Smooth muscle cell (in vitro differentiated cells): ENCODE measurements around the gene ZZZ3. TPM values are rescaled to one million over a fixed set of nuclear protein-coding genes. Genes with fewer than 3 reads are reported as not detected.
"Not testable (repeated sequence)": the region's sequence is repeated elsewhere in the genome, so short reads cannot be mapped to it uniquely, and the experiment has no call there.

Experiments
- DNase-seq: peaks from one replicate; lab custom pipeline; 2025; ENCODE audit not compliant: unreplicated experiment; lab: John Stamatoyannopoulos, UW
- H2AFZ ChIP-seq: fragments of 200-600 bp; sonication (generic); 2 replicates; pipeline ENCODE4 v1.6.0; 2016; ENCODE audit warnings: antibody characterized with exemption, low read depth, mild to moderate bottlenecking
- H3F3A ChIP-seq: fragments of 200-600 bp; sonication (generic); 2 replicates; pipeline ENCODE4 v1.6.0; 2017; ENCODE audit warnings: antibody characterized with exemption, low read depth
- H3K27ac ChIP-seq: fragments of 200-600 bp; sonication (generic); 2 replicates; pipeline ENCODE4 v1.5.1; 2016; ENCODE audit warnings: low read depth, mild to moderate bottlenecking
- H3K27me3 ChIP-seq: fragments of 200-600 bp; sonication (generic); 2 replicates; pipeline ENCODE4 v1.6.1; 2016; ENCODE audit warnings: low read depth, mild to moderate bottlenecking
- H3K36me3 ChIP-seq: fragments of 200-600 bp; sonication (generic); 2 replicates; pipeline ENCODE4 v1.5.1; 2016; ENCODE audit warnings: low read depth
- H3K4me1 ChIP-seq: fragments of 200-600 bp; sonication (generic); 2 replicates; pipeline ENCODE4 v1.5.1; 2016; ENCODE audit warnings: low read depth
- H3K4me2 ChIP-seq: fragments of 200-600 bp; sonication (generic); 2 replicates; pipeline ENCODE4 v1.6.0; 2016; ENCODE audit warnings: mild to moderate bottlenecking
- H3K4me3 ChIP-seq: fragments of 200-600 bp; sonication (generic); 2 replicates; pipeline ENCODE4 v1.5.1; 2016; ENCODE audit warnings: mild to moderate bottlenecking
- H3K79me2 ChIP-seq: fragments of 200-600 bp; sonication (generic); 2 replicates; pipeline ENCODE4 v1.6.0; 2016; ENCODE audit warnings: low read depth, mild to moderate bottlenecking
- H3K9ac ChIP-seq: fragments of 200-600 bp; sonication (generic); 2 replicates; pipeline ENCODE4 v1.6.0; 2016; ENCODE audit warnings: low read depth
- H3K9me3 ChIP-seq: fragments of 200-600 bp; sonication (generic); replicated peaks from 2 replicates; pipeline ENCODE4 v1.5.1; 2016; ENCODE audit warnings: low read depth
- H4K20me1 ChIP-seq: fragments of 200-600 bp; sonication (generic); 2 replicates; pipeline ENCODE4 v1.6.0; 2016; ENCODE audit warnings: low read depth
- WGBS: methylation state at CpG from one replicate; pipeline ENCODE4 v1.1.7; 2016; ENCODE audit warnings: low lambda C conversion rate; 5-methylcytosine and 5-hydroxymethylcytosine counted together
- polyA plus RNA-seq: library from polyadenylated mRNA; unstranded; fragments of >200 nt; fragmentation: Nextera tagmentation; extraction: Ambion mirVana; gene quantifications from 2 replicates; pipeline ENCODE4 v1.2.1, GENCODE V29; 2016
- total RNA-seq: library from RNA; depleted of rRNA; stranded (reverse); fragments of >200 nt; gene quantifications from 2 replicates; pipeline ENCODE4 v1.2.3, GENCODE V29; 2014
- TF ChIP-seq, protein P1 (sequence below): fragments of 200-600 bp; sonication (generic); IDR thresholded peaks from 2 replicates; pipeline ENCODE4 v1.5.1; 2017; ENCODE audit warnings: borderline replicate concordance, mild to moderate bottlenecking, antibody characterized with exemption; ENCODE audit not compliant: insufficient read depth, poor library complexity, severe bottlenecking

ZZZ3 gene
- total and polyA plus RNA-seq, 2 experiments from 2014 or later, result 21.8 to 52.8 TPM

DNA sequence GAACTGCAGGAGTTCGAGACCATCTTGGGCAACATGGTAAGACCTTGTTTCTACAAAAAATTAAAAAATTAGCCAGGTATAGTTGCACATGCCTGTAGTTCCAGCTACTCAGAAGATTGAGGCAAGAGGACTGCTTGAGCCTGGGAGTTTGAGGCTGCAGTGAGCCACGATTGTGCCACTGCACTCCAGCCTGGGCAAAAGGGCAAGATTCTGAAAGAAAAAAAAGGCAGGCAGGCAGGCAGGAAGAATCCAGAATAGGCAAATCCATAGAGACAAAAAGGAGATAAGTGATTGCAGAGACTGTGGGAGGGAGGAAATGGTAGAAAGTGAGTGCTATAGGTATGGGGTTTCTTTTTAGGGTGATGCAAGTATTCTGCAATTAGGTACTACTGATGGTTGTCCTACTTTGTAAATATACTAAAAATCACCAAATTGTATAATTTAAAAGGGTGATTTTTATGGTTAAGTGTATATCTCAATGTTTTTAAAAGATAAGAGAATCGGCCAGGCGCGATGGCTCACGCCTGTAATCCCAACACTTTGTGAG lies 29.4 kb downstream of the ZZZ3 start:
- DNase-seq, result no peak
- peaks cover 19% of the 10 kb centered on the region for H3K36me3 ChIP-seq
- H3K27me3 ChIP-seq, result no peaks in the 10 kb centered on the region
- H3K4me2 ChIP-seq, result no peak overlapping the region
- H3K79me2 ChIP-seq, result peaks cover 96% of the 10 kb centered on the region
- no peak overlapping the region for H2AFZ ChIP-seq
- TF ChIP-seq, protein P1, sequence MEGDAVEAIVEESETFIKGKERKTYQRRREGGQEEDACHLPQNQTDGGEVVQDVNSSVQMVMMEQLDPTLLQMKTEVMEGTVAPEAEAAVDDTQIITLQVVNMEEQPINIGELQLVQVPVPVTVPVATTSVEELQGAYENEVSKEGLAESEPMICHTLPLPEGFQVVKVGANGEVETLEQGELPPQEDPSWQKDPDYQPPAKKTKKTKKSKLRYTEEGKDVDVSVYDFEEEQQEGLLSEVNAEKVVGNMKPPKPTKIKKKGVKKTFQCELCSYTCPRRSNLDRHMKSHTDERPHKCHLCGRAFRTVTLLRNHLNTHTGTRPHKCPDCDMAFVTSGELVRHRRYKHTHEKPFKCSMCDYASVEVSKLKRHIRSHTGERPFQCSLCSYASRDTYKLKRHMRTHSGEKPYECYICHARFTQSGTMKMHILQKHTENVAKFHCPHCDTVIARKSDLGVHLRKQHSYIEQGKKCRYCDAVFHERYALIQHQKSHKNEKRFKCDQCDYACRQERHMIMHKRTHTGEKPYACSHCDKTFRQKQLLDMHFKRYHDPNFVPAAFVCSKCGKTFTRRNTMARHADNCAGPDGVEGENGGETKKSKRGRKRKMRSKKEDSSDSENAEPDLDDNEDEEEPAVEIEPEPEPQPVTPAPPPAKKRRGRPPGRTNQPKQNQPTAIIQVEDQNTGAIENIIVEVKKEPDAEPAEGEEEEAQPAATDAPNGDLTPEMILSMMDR, result no peak
- over 99% methylated on average over 6 of the region's 6 CpGs for WGBS
- H3K4me1 ChIP-seq, result no peaks in the 10 kb centered on the region
- no peak overlapping the region for H3K9ac ChIP-seq
- H3F3A ChIP-seq, result no peaks in the 10 kb centered on the region
- H3K9me3 ChIP-seq, result peaks cover 6% of the 10 kb centered on the region
- H3K27ac ChIP-seq, result no peak overlapping the region
- H4K20me1 ChIP-seq, result peaks cover 62% of the 10 kb centered on the region
- no peak overlapping the region for H3K4me3 ChIP-seq

DNA sequence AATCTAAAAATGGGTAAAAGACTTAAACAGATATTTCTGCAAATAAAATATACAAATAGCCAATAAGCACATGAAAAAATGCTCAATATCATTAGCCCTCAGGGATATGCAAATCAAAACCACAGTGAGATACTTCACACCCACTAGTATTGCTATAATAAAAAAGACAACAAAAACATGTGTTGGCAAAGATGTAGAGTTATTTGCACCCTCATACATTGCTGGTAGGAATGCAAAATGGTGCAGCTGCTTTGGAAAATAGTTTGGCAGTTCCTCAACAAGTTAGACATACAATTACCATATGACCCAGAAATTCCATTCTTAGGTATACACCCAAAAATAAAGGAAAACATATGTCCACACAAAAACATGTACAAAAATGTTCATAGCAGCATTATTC lies 30.2 kb downstream of the ZZZ3 start:
- no peaks in the 10 kb centered on the region for H3F3A ChIP-seq
- H3K79me2 ChIP-seq, result peaks cover 98% of the 10 kb centered on the region
- H3K36me3 ChIP-seq, result peaks cover 19% of the 10 kb centered on the region
- H2AFZ ChIP-seq, result no peak overlapping the region
- peaks cover 61% of the 10 kb centered on the region for H4K20me1 ChIP-seq
- DNase-seq, result no peak
- TF ChIP-seq, protein P1, result no peak
- H3K9ac ChIP-seq, result no peak overlapping the region
- peaks cover 6% of the 10 kb centered on the region for H3K9me3 ChIP-seq
- H3K4me1 ChIP-seq, result no peaks in the 10 kb centered on the region
- H3K27ac ChIP-seq, result no peak overlapping the region
- no peak overlapping the region for H3K4me3 ChIP-seq
- no peak overlapping the region for H3K4me2 ChIP-seq
- no peaks in the 10 kb centered on the region for H3K27me3 ChIP-seq

DNA sequence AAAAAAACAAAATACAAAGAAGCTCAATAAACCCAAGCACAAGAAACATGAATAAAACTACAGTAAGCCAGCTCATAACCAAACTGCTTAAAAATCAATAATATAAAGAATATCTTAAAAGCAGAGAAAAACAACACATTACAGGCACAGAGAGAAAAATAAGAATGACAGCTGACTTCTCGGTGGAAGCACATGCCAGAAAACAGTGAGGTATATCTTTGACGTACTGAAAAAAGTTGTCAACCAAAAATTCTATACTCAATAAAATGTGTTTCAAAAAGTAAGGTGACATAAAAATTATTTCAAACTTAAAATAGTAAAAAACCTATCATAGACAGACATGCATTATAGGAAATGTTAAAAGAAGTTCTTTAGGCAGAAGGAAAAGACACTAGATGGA lies 33.3 kb downstream of the ZZZ3 start:
- H3K27me3 ChIP-seq, result no peaks in the 10 kb centered on the region
- no peak overlapping the region for H3K9ac ChIP-seq
- H3K79me2 ChIP-seq, result peaks cover 99% of the 10 kb centered on the region
- H3K4me3 ChIP-seq, result no peak overlapping the region
- H3K27ac ChIP-seq, result no peak overlapping the region
- 95% methylated on average over 2 of the region's 2 CpGs for WGBS
- no peak overlapping the region for H2AFZ ChIP-seq
- H3F3A ChIP-seq, result no peaks in the 10 kb centered on the region
- no peak for DNase-seq
- no peak overlapping the region for H3K4me2 ChIP-seq
- peaks cover 56% of the 10 kb centered on the region for H4K20me1 ChIP-seq
- TF ChIP-seq, protein P1, result no peak
- H3K4me1 ChIP-seq, result no peaks in the 10 kb centered on the region
- peaks cover 19% of the 10 kb centered on the region for H3K36me3 ChIP-seq
- peaks cover 6% of the 10 kb centered on the region for H3K9me3 ChIP-seq

GRCh38 chr1:77646224-77646623 lies 36.2 kb downstream of the ZZZ3 start:
- H3K4me2 ChIP-seq, H3K9me3 ChIP-seq, H3K9ac ChIP-seq, H2AFZ ChIP-seq, H3F3A ChIP-seq, H3K4me3 ChIP-seq, DNase-seq, H3K27ac ChIP-seq, H3K27me3 ChIP-seq, H3K4me1 ChIP-seq: not testable (repeated sequence)
- H3K36me3 ChIP-seq, result peaks cover 16% of the 10 kb centered on the region
- H4K20me1 ChIP-seq, result peaks cover 57% of the 10 kb centered on the region
- 99% methylated on average over 6 of the region's 6 CpGs for WGBS
- peaks cover 99% of the 10 kb centered on the region for H3K79me2 ChIP-seq
